ENCODE data around the gene SLC35A3. TPM values are rescaled to one million over a fixed set of nuclear protein-coding genes. Genes with fewer than 3 reads are reported as not detected.

SLC35A3 gene
- total and polyA plus RNA-seq, 9 of the 15 experiments (the other 6 are each of a cell fraction or from before 2014, with no cell fraction given): 3.5 to 21.7 (median 13.2) TPM

DNA sequence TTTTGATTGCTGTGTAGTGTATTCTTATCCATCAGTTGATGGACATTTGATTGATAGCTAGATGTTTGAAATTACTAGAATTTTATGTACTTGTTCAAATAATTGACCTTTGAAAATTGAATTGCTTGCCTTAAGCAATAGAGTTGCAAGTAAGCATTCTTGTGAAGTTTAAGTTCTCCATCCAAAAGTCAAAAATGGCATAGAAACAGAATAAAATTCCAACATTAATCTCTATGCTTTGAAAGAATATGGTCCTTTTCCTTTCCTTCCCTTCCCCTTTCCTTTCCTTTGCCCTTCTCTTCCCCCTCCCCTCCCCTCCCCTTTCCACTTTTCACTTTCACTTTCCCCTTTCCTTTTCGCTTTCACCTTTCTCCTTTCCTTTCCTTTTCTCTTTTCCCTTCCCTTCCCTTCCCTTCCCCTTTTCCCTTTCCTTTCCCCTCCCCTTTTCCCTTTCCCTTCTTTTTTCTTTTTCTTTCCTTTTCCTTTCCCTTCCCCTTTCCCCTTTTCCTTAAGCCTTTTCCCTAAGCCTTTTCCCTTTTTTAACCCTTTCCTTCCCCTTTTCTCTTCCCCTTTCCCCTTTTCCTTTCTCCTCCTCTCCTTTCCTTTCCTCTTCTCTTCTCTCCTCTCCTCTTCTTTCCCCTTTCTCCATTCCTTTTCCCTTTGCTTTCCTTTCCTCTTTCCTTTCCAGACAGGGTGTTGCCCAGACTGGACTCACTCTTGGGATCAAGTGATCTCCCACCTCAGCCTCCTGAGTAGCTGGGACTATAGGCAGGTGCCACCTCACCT is 95.6 kb downstream of the SLC35A3 start (continued):
- TF ChIP-seq SNIP1 (IDR thresholded peaks at IDR 0.05; ENCODE audit: low read depth) (peak; percentile 56; the same call in 1 of the 2 replicates), NR3C1 (CRISPR knock-in tag; IDR thresholded peaks at IDR 0.05) (no peak), GABPB2 (CRISPR knock-in tag; conservative IDR thresholded peaks at IDR 0.05) (no peak), ZNF232 (CRISPR knock-in tag; IDR thresholded peaks at IDR 0.05) (no peak), ZNF316 (IDR thresholded peaks at IDR 0.05) (peak; percentile 2; the same call in 1 of the 2 replicates), HLTF (IDR thresholded peaks at IDR 0.05) (peak; percentile 65; the same call in 1 of the 2 replicates), ZNF217 (CRISPR knock-in tag; IDR thresholded peaks at IDR 0.05) (no peak), CREM (IDR thresholded peaks at IDR 0.05; ENCODE audit: low read depth) (no peak), BCL6 (CRISPR knock-in tag; IDR thresholded peaks at IDR 0.05) (no peak), SIN3B (IDR thresholded peaks at IDR 0.05; ENCODE audit: low read depth) (no peak), NR2C1 (IDR thresholded peaks at IDR 0.05) (no peak; the same call in 1 of the 2 replicates), NR2C1 (tag; IDR thresholded peaks at IDR 0.05) (no peak), ZNF224 (CRISPR knock-in tag; IDR thresholded peaks at IDR 0.05) (no peak), ASH1L (IDR thresholded peaks at IDR 0.05; ENCODE audit: borderline replicate concordance, low read depth, partially characterized antibody) (peak; percentile 40), ARID1B (IDR thresholded peaks at IDR 0.05) (0 out of 2 replicates have a peak, but pooled peaks have one; percentile 47), CBX2 (IDR thresholded peaks at IDR 0.05; ENCODE audit: insufficient read depth, low read length, poor library complexity, severe bottlenecking) (no peak), ZNF57 (CRISPR knock-in tag; IDR thresholded peaks at IDR 0.05) (no peak), TBP (optimal IDR thresholded peaks at IDR 0.05; ENCODE audit: low read depth, low read length) (no peak)
- TF ChIP-seq, protein P1, sequence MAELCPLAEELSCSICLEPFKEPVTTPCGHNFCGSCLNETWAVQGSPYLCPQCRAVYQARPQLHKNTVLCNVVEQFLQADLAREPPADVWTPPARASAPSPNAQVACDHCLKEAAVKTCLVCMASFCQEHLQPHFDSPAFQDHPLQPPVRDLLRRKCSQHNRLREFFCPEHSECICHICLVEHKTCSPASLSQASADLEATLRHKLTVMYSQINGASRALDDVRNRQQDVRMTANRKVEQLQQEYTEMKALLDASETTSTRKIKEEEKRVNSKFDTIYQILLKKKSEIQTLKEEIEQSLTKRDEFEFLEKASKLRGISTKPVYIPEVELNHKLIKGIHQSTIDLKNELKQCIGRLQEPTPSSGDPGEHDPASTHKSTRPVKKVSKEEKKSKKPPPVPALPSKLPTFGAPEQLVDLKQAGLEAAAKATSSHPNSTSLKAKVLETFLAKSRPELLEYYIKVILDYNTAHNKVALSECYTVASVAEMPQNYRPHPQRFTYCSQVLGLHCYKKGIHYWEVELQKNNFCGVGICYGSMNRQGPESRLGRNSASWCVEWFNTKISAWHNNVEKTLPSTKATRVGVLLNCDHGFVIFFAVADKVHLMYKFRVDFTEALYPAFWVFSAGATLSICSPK (IDR thresholded peaks at IDR 0.05; ENCODE audit: borderline replicate concordance): 0 out of 2 replicates have a peak, but pooled peaks have one; percentile 47
- TF ChIP-seq, protein P2, sequence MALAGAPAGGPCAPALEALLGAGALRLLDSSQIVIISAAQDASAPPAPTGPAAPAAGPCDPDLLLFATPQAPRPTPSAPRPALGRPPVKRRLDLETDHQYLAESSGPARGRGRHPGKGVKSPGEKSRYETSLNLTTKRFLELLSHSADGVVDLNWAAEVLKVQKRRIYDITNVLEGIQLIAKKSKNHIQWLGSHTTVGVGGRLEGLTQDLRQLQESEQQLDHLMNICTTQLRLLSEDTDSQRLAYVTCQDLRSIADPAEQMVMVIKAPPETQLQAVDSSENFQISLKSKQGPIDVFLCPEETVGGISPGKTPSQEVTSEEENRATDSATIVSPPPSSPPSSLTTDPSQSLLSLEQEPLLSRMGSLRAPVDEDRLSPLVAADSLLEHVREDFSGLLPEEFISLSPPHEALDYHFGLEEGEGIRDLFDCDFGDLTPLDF (CRISPR knock-in tag; IDR thresholded peaks at IDR 0.05): no peak
- TF ChIP-seq, protein P3, sequence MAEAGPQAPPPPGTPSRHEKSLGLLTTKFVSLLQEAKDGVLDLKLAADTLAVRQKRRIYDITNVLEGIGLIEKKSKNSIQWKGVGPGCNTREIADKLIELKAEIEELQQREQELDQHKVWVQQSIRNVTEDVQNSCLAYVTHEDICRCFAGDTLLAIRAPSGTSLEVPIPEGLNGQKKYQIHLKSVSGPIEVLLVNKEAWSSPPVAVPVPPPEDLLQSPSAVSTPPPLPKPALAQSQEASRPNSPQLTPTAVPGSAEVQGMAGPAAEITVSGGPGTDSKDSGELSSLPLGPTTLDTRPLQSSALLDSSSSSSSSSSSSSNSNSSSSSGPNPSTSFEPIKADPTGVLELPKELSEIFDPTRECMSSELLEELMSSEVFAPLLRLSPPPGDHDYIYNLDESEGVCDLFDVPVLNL (CRISPR knock-in tag; IDR thresholded peaks at IDR 0.05; ENCODE audit: low read depth): no peak
